ENCODE measurements around the gene PPEF1.
"Not testable (repeated sequence)": the region's sequence is repeated elsewhere in the genome, so short reads cannot be mapped to it uniquely, and the experiment has no call there.

PPEF1 gene

GRCh38 chrX:18702362-18703195, 4.9 kb upstream of the PPEF1 start:
- DNase-seq: no peak

GRCh38 chrX:18709833-18710232, 2.4 kb downstream of the PPEF1 start:
- no peak for DNase-seq

- DNase-seq: no peak
Observed at GRCh38 chrX:18714910-18715309, 7.5 kb downstream of the PPEF1 start.

GRCh38 chrX:18719852-18720251, 12.4 kb downstream of the PPEF1 start:
- no peak for DNase-seq

GRCh38 chrX:18721683-18722499, 14.4 kb downstream of the PPEF1 start:
- no peak for DNase-seq

DNA sequence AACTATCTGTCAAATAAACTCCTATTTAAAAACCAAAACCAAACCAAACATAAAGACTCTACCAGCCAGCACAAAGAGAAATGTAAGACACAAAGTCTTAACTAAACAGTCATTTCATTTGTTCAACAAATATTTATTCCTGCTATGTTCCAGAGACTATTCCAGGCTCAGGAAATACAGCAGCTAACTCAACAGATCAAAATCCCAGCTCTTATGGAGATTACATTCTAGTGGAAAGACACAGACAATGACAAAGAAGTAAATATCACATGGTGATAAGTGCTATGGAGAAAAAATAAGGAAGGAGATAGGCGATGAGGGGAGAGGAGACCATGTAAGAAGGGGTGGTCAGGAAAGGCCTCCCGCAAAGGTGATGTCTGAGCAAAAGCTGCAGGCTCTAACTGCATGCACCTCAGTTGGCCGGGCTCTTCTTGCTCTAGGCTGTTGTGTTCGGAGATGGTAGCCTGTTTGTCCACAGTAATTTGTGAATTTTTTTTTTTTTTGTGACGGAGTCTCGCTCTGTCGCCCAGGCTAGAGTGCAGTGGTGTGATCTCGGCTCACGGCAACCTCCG, 15.1 kb downstream of the PPEF1 start:
- DNase-seq: no peak

- no peak for DNase-seq
Observed at GRCh38 chrX:18725310-18725943, 18.0 kb downstream of the PPEF1 start.

GRCh38 chrX:18733287-18733686, 25.8 kb downstream of the PPEF1 start:
- no peak for DNase-seq

GRCh38 chrX:18739609-18740008, 32.2 kb downstream of the PPEF1 start:
- DNase-seq: not testable (repeated sequence)

DNA sequence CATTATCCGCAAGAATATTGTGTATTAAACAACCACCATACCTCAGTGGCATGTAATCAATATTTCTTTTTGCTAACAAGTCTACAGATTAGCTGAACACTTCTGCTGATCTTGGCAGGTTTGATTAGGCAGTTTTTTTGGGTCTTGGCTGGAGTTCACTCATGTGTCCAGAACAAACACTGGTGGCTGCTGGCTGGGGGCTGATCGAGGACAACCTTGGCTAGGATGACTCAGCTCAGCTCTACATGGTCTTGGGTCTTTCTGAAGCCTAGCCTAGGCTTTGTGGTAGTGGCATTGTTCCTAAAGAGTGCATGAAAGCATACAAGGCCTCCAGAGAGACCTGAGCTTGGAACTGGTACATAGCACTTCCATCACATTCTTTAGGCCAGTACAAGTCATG, 41.1 kb downstream of the PPEF1 start:
- DNase-seq: no peak

GRCh38 chrX:18753631-18754030, 46.2 kb downstream of the PPEF1 start:
- no peak for DNase-seq

- no peak for DNase-seq
Observed at GRCh38 chrX:18755651-18756050, 48.2 kb downstream of the PPEF1 start.

- no peak for DNase-seq
Observed at GRCh38 chrX:18757956-18758932, 50.8 kb downstream of the PPEF1 start.

DNA sequence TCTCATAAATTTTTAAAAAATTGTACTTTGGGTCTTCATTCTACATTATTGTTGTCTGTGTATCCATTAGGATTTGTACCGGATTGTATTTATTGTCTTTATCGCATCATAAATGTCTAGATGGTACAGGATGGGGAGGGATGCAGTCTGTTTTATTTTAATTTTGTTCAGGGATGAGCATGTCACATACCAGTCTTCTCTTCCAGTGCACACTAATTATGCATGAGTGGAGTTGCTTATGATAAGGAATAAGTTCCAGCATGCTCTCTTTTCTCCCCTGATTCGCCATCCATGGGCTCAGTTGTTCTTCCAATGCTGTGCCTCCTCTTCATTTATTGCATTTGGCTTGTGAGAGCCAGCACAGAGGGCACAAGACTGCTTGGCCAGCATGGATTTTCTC, 54.3 kb downstream of the PPEF1 start:
- no peak for DNase-seq

DNA sequence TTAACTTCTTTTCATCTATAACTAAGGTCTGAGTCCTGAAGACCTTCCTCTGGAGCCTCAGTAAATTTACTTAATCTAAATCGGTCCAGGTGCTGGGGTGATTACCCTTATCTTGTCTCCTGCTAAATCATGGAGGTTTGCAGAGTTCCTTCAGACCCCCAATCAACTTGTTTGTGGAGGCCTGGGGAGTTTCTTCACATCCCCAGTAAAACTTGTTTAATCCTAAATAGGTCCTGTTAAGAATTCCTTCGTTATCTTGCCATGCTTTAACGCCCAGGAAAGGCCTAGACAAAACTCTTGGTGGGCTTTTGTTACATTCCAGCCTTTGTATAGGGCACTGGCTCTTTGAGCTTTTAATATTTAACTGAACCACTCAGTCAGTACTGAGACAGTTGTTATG, 55.7 kb downstream of the PPEF1 start:
- not testable (repeated sequence) for DNase-seq

DNA sequence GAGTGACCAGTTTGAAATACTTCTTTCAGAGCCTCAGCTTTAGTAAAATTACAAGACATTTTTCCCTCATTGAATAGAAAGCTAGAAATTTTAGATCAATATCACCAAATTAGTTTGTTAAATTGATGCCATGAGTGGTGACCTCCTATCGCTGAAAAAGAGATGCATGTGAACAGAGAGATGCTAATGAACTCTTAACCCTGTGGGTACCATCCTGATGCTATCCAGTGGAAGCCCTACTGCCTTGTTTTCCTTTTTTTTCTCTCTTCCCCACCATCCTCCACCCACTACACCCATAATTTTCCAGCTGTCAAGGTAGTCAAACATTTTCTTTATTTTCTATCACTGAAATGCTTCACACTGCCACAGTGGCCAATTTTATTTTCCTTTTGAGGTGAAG, 61.9 kb downstream of the PPEF1 start:
- no peak for DNase-seq

DNA sequence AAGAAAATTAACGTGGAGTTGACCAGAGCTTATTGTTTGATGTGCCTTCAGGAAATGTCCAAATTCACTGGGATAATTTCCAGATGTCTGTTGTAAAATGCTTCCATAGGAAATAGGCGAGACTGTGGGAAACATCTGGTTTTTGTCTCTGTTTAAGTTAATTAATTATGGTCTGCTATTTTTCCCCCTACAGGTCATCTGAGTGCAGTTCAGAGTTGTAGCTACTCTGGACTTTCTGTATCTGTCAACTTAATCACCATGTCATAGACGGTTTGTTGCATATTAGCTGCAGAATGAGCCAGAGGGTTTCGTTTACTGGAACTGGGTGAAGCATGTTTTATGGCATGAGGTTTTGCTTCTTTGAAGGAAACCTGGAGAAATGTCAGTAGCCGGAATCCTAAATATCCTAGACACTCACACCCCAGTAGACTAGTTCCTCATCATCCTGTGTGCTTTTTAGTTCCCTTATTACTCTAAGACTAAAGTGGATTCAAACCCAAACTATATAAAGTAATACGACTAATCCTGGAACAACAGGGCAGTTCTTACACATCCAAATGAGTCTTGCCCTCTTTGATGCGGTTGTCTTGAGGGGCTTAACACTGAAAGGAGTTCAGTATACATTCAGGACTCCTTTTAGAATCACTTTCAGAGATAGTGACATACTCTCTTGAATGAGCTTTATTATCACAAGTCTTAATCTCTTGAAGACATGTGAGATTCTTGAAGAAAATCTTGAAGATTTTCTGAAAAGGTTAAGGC, 62.5 kb downstream of the PPEF1 start:
- no peak for DNase-seq

GRCh38 chrX:18789916-18790315, 82.5 kb downstream of the PPEF1 start:
- DNase-seq: no peak

GRCh38 chrX:18792828-18793227, 85.4 kb downstream of the PPEF1 start:
- no peak for DNase-seq

DNA sequence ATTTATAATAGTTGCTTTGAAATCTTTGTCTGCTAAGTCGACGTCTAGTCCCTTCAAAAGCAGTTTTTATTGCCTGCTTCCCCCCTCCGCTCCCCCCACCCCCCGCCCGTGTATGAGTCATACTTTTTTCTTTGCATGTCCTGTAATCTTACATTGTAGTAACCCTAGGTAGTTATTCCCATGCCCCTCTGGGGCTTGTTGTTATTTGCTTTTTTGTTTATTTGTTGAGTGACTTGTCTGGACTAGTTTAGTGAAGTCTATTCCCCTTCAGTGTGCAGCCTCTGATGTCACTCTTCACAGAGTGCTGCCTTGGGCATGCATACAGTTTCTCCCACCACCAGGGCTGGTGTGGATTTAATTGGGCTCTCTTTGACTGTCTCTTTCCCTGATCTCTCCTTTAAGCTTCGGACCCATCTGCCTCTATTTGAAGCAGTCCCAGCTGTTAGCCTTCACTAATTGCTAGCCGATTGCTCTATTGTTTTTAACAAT, 86.2 kb downstream of the PPEF1 start:
- DNase-seq: no peak

- no peak for DNase-seq
Observed at GRCh38 chrX:18797141-18797540, 89.7 kb downstream of the PPEF1 start.
